ENCODE measurements around the gene GFOD1.

GFOD1 gene

GRCh38 chr6:13487122-13488014 lies at the start of gene GFOD1:
Gene GFOD1 (minus strand): TSS chr6:13487600. CDS start chr6:13486890, 710 bp downstream.
- DNase-seq, result peak; percentile 81

- DNase-seq, result no peak
Measured at GRCh38 chr6:13536796-13537526, 49.6 kb upstream of the GFOD1 start.

DNA sequence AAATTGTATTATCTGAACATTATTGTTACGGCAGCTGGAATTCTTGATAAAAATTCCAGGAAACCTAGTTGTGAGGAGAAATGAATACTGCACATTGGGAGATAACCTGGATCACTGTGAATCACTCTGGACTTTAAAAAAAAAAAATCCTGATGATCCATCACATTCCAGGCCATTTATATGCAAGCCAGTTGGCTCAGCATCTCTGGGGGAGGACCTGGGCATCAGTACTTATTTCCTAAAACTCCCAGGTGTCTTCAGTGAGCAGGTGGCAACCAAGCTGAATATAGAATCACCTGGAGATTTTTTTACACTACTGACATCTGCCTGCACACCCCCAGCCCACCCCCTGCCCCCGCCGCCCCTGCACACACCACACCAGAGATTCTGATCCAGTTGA lies 47.9 kb upstream of the GFOD1 start:
- no peak for DNase-seq

DNA sequence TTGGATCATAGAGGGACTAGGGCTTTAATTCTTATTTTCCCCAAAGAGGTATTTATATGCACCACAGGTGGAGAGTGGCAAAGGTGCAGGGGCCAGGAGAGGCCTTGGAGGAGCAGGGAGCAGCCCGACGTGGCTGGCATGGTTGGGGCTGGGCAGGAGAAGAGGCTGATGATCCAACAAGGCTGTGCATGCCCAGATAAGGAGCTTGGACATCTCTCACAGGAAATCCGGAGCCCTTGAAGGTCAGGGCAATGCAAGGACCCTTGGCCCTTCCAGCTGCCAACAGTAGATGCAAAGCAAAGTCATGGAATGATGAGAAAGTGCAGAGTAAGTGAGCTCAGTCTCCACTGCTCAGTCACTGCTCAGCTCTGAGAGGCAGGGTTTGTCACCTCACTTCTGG lies 47.1 kb upstream of the GFOD1 start:
- DNase-seq, result no peak

- DNase-seq, result no peak
Measured at GRCh38 chr6:13531956-13532355, 44.6 kb upstream of the GFOD1 start.

GRCh38 chr6:13528777-13529343 lies 41.5 kb upstream of the GFOD1 start:
- no peak for DNase-seq

DNA sequence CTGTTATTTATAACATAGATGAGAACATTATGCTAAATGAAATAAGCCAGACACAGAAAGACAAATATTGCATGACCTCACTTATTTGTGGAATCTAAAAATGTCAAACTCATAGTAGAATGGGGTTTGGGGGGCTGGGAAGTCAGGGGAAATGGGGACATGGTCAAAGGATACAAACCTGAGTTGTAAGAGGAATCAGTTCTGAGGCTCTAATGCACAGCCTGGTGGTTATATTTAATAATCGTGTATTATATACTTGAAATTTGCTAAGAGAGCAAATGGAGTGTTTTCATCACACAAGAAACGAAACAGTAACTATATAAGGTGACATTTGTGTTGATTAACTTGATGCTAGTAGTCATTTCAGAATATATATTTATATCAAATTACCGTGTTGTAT lies 40.8 kb upstream of the GFOD1 start:
- no peak for DNase-seq

DNA sequence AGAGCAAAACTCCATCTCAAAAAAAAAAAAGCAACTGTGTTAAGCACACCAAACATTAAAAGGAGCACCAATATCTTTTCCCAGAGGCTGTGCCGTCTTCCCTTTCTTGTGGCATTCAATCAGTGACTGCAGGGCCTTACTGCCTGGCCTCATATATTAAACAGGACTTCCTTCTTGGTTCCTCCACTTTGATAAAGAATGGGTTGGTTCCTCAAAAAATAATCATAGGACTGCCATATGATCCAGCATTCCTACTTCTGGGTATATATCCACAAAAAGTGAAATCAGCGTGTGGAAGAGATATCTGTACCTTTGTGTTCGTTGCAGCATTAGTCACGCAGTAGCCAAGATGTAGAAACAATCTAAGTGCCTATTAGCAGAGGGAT lies 40.3 kb upstream of the GFOD1 start:
- DNase-seq, result no peak

DNA sequence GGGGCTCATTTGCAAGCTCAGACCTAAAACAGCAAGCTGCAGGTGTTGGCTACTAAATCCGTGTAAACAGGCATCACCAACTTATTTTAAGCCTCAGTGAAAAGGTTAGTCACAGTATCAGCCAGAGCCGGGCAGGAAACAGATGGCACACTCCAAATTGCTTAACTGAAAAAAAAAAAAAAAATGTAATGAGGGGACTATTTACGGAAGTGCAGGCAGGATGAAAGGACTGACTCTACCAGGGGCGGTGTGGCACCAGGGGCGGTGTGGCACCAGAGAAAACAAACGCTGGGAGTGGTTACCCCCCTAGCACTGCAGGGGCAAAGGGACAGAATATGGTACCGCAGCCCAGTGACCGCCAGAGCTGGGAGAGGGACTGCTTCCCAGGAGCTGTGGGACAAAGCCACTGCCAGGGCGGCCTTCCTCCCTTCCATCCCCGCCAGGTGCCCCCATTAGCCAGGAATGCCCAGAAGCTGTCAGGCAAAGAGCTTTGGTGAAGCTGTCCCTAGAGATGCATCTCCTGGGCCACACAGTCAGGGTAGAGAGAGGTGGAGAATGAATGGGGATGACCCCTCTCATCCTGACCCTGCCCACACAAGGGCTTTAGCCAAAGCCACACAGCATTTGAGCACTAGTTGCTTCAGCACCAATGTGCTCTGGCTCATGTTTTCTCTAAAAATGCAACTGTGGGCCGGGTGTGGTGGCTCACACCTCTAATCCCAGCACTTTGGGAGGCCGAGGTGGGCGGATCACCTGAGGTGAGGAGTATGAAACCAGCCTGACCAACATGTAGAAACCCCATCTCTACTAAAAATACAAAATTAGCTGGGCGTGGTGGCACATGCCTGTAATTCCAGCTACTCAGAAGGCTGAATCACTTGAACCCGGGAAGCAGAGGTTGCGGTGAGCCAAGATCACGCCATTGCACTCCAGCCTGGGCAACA lies 39.6 kb upstream of the GFOD1 start:
- DNase-seq, result peak; percentile 53

- no peak for DNase-seq
Measured at GRCh38 chr6:13526357-13526726, 38.9 kb upstream of the GFOD1 start.

DNA sequence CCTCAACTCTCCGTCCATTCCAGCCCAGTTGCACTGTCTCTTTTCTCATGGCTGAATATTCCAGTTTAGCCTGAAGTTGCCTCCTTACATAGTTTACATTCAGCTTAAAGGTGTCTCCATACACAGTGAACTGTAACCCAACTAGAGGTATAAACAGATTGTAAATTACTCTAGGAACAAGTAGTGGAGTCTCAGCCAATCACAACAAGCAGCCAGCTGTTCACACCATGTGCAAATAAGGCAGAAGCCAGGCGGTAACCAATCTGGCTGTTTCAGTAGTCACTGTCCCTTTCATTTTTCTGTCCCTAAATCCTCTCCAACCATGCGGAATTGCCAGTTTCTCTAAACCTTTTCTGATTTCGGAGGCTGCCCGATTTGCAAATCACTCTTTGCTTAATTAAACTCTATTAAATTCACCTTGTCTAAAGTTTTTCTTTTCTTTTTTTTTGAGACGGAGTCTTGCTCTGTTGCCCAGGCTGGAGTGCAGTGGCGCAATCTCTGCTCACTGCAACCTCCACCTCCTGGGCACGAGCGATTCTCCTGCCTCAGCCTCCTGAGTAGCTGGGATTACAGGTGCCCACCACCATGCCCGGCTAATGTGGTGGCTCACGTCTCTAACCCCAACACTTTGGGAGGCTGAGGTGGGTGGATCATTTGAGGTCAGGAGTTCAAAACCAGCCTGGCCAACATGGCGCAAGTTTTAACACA lies 37.6 kb upstream of the GFOD1 start:
- no peak for DNase-seq

- no peak for DNase-seq
Measured at GRCh38 chr6:13523826-13524622, 36.6 kb upstream of the GFOD1 start.

- DNase-seq, result no peak
Measured at GRCh38 chr6:13522656-13523055, 35.3 kb upstream of the GFOD1 start.

DNA sequence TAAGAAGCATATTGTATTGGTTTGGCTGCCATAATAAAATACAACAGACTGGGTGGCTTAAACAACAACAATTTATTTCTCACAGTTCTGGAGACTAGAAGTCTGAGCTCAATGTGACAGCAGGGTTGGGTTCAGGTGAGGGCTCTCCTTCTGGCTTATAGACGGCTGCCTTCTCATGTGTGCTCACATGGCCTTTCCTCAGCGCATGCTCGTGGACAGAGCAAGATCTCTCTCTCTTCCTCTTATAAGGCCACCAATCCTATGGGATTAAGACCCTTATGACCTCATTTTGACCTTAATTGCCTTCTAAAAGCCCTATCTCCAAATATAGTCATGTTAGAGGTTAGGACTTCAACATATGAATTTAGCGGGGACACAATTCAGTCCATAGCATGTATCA lies 32.4 kb upstream of the GFOD1 start:
- DNase-seq, result no peak

DNA sequence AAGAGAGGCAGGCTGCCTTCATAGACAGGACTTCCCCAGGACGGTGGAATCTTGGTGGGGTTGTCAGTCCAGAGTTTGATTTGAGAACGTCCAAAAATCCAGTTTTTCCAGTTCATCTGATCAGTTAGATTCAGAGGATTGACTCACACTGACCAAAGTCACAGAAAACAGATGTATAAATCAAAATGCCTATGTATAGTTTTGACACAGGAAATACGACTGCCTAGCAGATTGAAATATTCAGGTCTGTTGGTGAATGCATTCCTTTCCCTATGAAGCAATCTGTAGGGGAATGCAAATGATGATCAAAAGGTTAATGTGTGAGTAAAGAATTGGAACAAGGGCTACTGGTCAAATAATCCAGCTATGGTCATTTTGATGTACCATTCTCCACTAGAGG lies 29.7 kb upstream of the GFOD1 start:
- no peak for DNase-seq

- DNase-seq, result no peak
Measured at GRCh38 chr6:13515912-13516311, 28.5 kb upstream of the GFOD1 start.

- DNase-seq, result no peak
Measured at GRCh38 chr6:13513626-13514502, 26.5 kb upstream of the GFOD1 start.

DNA sequence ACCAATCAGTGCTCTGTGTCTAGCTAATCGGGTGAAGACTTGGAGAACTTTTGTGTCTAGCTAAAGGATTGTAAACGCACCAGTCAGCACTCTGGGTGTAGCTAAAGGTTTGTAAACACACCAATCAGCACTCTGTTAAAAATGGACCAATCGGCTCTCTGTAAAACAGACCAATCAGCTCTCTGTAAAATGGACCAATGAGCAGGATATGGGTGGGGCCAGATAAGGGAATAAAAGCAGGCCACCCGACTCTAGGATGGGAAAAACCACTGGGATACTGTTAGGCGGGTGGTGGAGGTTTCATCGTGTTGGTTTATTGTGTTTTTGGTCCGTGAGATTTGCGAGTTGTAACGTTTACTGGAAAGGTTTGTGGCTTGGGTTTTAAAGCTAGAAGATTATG lies 25.5 kb upstream of the GFOD1 start:
- no peak for DNase-seq

GRCh38 chr6:13511913-13512717 lies 24.7 kb upstream of the GFOD1 start:
- DNase-seq, result no peak
